D341Med (cell line): ENCODE results near the gene CCDC77.

ENCODE experiments used
- DNase-seq: peaks from one replicate; pipeline ENCODE4 v3.0.0; 2012; ENCODE audit warnings: low spot score

The CCDC77 gene

DNA sequence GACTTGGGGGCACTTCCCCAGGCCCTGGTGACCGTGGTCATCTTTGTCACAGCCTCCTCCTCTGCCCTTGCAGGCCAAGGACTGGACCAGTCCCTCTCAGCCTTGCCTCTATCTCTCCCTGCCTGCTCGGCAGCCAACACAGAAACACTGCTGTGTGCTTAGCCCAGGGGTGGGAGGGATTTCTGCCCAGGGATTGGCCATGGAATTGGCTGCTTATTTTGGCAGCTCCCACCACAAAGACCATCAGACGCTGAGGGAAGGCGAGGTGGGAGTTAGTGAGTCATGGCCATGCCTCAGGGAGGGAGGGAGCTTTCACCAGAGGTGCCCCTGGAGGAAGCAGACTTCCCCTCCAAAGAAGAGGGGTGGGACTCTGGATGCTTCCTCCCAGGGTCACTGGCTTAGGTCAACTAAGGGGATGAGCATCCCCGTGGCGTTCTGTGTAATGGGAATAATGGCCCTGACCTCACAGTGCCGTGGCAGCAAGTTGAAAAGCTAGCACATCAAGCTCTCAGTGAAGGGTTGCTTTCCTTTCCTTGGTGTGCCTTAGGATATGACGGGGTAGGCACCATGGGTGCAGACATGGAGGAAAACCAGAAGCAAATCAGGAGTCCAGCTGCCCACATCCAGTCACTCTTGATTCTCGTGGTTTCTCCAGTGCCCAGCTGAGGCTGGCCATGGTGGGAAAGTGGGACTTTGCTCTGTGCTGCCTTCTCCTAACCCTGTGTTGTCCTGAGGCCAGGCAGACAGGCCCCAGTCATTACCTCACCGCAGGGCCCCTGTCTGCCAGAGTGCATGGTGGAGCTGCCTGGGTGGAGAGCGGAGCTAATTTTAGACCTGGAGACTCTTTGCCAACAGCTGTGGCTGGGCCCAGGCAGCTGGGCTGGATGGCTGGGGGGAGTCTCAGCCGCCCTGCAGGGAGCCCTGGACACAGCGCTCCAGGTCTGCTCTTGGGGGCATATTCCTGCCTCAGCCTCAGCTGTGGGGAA, 79.7 kb downstream of the CCDC77 start:
- DNase-seq: no peak

DNA sequence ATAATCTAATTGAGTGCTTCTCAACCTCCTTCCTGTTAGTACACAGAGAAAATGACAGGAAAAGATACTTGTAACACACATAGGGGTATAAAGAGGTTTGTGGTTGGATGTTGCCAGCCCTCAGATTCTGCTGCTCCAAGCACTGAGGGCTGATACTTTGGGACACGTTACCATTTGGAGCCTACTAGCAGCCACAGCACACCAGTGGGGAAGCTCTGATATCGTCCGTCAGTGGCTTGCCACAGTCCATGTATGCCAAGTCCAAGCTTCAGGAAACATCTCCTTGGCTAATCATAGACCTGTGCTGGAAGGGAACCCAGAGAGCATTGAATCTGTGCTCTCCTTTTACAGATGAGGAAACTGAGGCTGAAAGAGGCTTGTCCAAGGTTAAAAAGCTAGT, 80.6 kb downstream of the CCDC77 start:
- no peak for DNase-seq

DNA sequence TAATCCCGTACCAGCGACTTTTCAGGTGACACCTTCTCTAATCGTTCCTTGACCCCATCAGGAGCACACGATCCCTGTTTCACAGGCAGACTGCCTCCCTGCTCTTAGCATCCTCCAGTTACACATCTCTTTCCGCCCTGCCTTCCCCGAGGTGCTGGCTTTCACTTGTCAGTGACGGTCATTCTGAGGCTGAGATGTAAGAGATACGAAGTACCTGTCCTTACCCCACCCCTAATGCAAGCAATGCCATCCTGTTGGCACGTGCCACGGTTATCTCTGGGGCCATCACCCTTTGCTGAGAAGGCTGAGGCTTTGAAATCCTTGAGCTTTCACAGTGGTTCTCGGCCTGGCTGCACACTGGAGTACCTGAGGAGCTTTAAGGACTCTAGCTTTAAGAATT, 82.7 kb downstream of the CCDC77 start:
- no peak for DNase-seq

DNA sequence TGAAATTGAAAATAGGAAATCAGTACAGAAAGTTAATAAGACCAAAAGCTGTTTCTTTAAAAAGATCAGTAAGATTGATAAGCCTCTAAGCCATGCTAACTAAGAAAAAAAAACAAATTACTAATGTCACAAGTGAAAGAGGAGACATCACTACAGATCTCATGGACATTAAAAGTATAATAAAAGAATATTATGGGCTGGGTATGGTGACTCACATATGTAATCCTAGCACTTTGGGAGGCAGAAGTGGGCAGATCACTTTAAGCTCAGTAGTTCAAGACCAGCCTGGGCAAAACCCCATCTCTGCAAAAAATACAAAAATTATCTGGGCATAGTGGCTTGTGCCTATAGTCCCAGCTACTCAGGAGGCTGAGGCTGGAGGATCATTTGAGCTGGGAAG, 88.8 kb downstream of the CCDC77 start:
- no peak for DNase-seq
